Lower lobe of right lung (tissue), 2 donors: Measurements from ENCODE around the gene PICK1. TPM values are rescaled to one million over a fixed set of nuclear protein-coding genes. Genes with fewer than 3 reads are reported as not detected.
A peak's percentile ranks its signal among the peaks of the same experiment; 100 is the strongest.

Experiments used
- ATAC-seq, 2 donors: fragments of 200-7000 bp; cut with Tn5 transposase; one replicate each; pipeline ENCODE4 v1.9.1; 2020 to 2022; ENCODE audit warnings: mild to moderate bottlenecking in 2 of 2, moderate library complexity in 2 of 2
- DNase-seq: peaks from one replicate; pipeline ENCODE4 v3.0.0-alpha.2; 2020
- H3K27ac ChIP-seq: fragments of 200-600 bp; one replicate; pipeline ENCODE4 v1.8.0; 2022
- H3K27me3 ChIP-seq: fragments of 200-600 bp; one replicate; pipeline ENCODE4 v1.8.0; 2022; ENCODE audit warnings: low read depth
- H3K36me3 ChIP-seq: fragments of 200-600 bp; one replicate; pipeline ENCODE4 v1.8.0; 2022; ENCODE audit warnings: mild to moderate bottlenecking
- H3K4me1 ChIP-seq: fragments of 200-600 bp; one replicate; pipeline ENCODE4 v1.8.0; 2022
- H3K4me3 ChIP-seq: fragments of 200-600 bp; one replicate; pipeline ENCODE4 v1.8.0; 2022; ENCODE audit warnings: mild to moderate bottlenecking
- H3K9me3 ChIP-seq: fragments of 200-600 bp; one replicate; pipeline ENCODE4 v1.8.0; 2022
- CTCF ChIP-seq: fragments of 200-600 bp; IDR thresholded peaks from one replicate; pipeline ENCODE4 v1.8.0; 2022; ENCODE audit warnings: antibody characterized with exemption, mild to moderate bottlenecking
- intact Hi-C: fragments of 100-400 bp; cut with DNase I; formaldehyde crosslinking; loops from one replicate; pipeline ENCODE4 v1.11.0; 2022
- total RNA-seq: library from RNA; stranded (reverse); fragmentation: NEBNext Ultra II Directional; extraction: Animal tissue kit (Norgen Biotek cat#: 25700); gene quantifications from one replicate; pipeline ENCODE4 v1.2.1, GENCODE V29; 2021
- donor health status: DM: no; HTN: yes; CAD: no; lungs with severe emphysema.

The PICK1 gene
- total RNA-seq, 1 donor from 2014 or later, result 35.4 TPM

GRCh38 chr22:38032681-38033521 lies 24.3 kb upstream of the PICK1 start:
- ATAC-seq (peak in 1 of 2 donors; percentile 13), DNase-seq (no peak)
- H3K27ac ChIP-seq, result peak overlapping the region; percentile 65
- intact Hi-C loops, result no loop called here
- H3K27me3 ChIP-seq, result no peaks in the 10 kb centered on the region
- H3K4me1 ChIP-seq, result peaks cover 24% of the 10 kb centered on the region
- no peaks in the 10 kb centered on the region for H3K36me3 ChIP-seq
- no peak for TF ChIP-seq CTCF
- H3K4me3 ChIP-seq, result no peak overlapping the region
- H3K9me3 ChIP-seq, result no peaks in the 10 kb centered on the region

DNA sequence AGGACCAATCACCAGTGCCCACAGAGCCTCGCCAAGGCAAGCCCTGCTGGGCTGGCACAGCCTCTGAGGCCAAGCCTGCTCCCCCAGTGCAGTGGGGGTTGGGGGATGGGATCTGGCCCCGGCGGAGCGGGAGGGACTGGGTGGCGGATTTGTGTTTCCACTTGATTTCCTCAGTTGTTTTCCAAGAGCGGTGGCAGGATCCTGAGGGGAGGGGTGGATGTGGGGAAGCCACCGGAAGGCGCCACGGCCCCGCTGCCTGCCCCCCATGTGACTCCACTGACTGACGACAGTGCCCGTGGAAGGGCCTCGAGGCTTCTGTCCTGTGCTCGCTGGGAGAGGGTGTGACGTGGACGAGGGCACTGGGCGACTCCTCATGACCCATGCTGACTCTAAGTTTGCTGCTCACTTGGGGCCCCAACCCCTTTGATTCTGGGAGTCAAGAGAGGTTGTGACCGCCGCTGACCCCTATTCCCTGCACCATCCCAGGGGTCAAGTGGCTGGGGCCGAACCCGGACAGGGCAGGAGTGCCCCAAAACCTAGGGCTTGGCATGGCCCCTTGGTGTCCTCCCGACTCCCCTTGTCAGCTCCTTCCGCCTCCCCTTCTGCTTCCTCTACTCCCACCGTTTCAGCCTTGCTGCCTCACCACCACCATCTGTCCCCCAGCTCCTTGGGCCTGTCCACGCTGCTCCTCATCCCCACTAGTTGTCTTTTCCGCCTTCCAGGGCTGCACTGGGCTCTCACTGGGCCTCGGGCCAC lies 23.5 kb upstream of the PICK1 start:
- H3K4me1 ChIP-seq, result peaks cover 24% of the 10 kb centered on the region
- H3K36me3 ChIP-seq, result no peaks in the 10 kb centered on the region
- peak in 1 of 2 donors; percentile 17 for ATAC-seq
- DNase-seq, result peak; percentile 42
- H3K9me3 ChIP-seq, result no peaks in the 10 kb centered on the region
- H3K27me3 ChIP-seq, result no peaks in the 10 kb centered on the region
- intact Hi-C loops, result no loop called here
- H3K4me3 ChIP-seq, result no peak overlapping the region
- peak overlapping the region; percentile 65 for H3K27ac ChIP-seq
- no peak for TF ChIP-seq CTCF

DNA sequence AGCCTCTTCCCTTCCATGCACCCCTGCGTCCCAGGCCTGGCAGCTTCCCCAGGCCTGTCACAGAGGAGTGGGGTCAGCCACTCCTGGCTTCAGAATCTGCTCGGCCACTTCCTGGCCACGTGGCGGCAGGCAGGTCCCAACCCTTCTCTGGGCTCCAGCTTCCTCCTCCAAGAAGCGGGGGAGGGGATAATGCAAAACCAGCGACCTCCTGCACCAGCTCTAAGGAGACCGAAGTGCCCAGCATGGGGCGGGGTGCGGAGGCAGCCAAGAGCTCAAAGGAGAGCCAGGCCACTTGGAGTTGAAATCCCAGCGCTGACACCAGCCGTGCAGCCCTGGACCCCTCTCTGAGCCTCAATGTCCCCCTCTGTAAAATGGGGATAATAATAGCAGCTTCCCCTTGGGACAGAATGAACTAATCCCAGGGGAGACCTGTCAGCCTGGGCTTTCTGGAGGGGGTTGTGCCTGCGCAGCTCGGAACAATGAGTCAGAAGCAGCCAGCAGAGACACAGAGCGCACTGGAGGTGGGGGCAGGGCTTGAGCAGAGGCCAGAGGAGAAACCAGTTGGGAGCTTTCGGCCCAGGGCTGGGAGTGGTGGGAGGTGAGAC lies 22.8 kb upstream of the PICK1 start:
- ATAC-seq, result peak; percentile 54 to 75
- no peak for TF ChIP-seq CTCF
- Histone ChIP-seq H3K9me3 (no peaks in the 10 kb centered on the region), H3K4me1 (peaks cover 24% of the 10 kb centered on the region), H3K27ac (peak overlapping the region; percentile 65), H3K36me3 (no peaks in the 10 kb centered on the region), H3K4me3 (no peak overlapping the region), H3K27me3 (no peaks in the 10 kb centered on the region)
- intact Hi-C loops, result no loop called here
- DNase-seq, result peak; percentile 76

DNA sequence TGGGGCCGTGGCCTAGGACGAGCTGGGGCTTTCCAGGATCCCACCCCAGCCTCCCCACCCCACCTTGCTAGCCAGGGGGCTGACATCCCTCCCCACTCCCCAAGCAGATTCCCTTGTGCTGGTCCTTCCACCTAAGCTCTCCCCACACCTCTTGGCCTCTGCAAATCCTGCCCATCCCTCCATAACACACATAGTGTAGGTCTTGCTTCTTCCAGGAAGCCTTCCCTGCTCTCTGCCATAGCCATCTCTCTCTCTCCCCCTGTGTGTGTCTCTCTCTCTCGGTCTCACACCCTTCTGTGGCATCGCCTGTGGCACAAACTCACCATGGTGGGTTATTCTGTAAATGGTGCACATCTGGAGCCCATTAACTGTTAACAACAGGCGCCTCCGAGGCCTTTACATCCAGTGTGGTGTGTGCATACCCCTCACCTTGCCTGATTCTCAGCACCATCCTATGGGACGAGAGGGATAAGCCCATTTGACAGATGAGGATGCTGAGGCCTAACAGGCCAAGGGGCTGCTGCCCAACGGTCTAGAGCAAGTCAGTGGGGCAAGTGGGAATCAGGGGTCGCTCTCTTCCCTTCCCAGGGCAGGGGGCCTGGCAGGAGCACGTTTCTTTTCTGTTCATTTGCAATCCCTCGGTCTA lies 22.2 kb upstream of the PICK1 start:
- no peak for TF ChIP-seq CTCF
- ATAC-seq (no peak), DNase-seq (peak; percentile 6)
- Histone ChIP-seq H3K27ac (no peak overlapping the region), H3K4me1 (peaks cover 24% of the 10 kb centered on the region), H3K36me3 (no peaks in the 10 kb centered on the region), H3K9me3 (no peaks in the 10 kb centered on the region), H3K4me3 (no peak overlapping the region), H3K27me3 (no peaks in the 10 kb centered on the region)
- intact Hi-C loops, result no loop called here

DNA sequence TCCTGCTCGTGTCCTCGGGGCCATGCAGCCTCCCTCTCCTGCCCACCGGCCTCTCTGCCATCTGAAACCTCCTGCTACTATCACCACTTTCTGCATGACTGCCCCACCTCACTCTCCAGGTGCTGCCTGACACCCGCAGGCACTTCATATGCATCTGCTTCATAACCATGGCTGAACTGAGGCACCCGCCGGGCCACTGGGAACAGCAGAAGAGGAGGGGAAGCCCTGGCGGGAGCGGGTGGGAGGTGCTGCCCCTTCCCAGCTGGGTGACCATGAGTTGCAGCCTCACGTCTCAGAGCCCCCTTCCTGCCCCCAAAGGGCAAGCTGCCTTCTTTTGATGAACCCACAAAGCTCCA lies 21.7 kb upstream of the PICK1 start:
- H3K27me3 ChIP-seq, result no peaks in the 10 kb centered on the region
- H3K27ac ChIP-seq, result no peak overlapping the region
- ATAC-seq (no peak), DNase-seq (no peak)
- H3K36me3 ChIP-seq, result no peaks in the 10 kb centered on the region
- no peaks in the 10 kb centered on the region for H3K9me3 ChIP-seq
- no peak overlapping the region for H3K4me3 ChIP-seq
- TF ChIP-seq CTCF, result no peak
- H3K4me1 ChIP-seq, result peaks cover 24% of the 10 kb centered on the region
- intact Hi-C loops, result no loop called here
